ENCODE data around the gene AFDN. TPM values are rescaled to one million over a fixed set of nuclear protein-coding genes. Genes with fewer than 3 reads are reported as not detected.

AFDN gene
- total and polyA plus RNA-seq, 4 donors = 93.3 to 188 (median 117) TPM

GRCh38 chr6:168007592-168008338 lies 181.1 kb downstream of the AFDN start:
- Histone ChIP-seq H3K4me1 (ENCODE audit: control insufficient read depth, insufficient read depth, low read length) (no peaks in the 10 kb centered on the region), H3K9me3 (ENCODE audit: control insufficient read depth, insufficient read depth, low read length) (peaks cover 11% of the 10 kb centered on the region), H3K36me3 (ENCODE audit: control insufficient read depth, insufficient read depth, low read length) (no peaks in the 10 kb centered on the region), H3K27ac (ENCODE audit: low read depth, low read length) (no peak overlapping the region), H3K27me3 (ENCODE audit: control insufficient read depth, insufficient read depth, low read length) (no peaks in the 10 kb centered on the region), H3K4me3 (ENCODE audit: low read depth, low read length) (no peak overlapping the region)
- DNase-seq (ENCODE audit: low read depth in 4 of 6, low spot score in 6 of 6) = no peak
- WGBS (ENCODE audit: insufficient coverage) = 93% methylated on average over 2 of the region's 3 CpGs

- H3K4me3 ChIP-seq (ENCODE audit: low read depth, low read length) = no peak overlapping the region
- H3K4me1 ChIP-seq (ENCODE audit: control insufficient read depth, insufficient read depth, low read length) = no peaks in the 10 kb centered on the region
- H3K36me3 ChIP-seq (ENCODE audit: control insufficient read depth, insufficient read depth, low read length) = no peaks in the 10 kb centered on the region
- no peaks in the 10 kb centered on the region for H3K27me3 ChIP-seq (ENCODE audit: control insufficient read depth, insufficient read depth, low read length)
- H3K9me3 ChIP-seq (ENCODE audit: control insufficient read depth, insufficient read depth, low read length) = peaks cover 11% of the 10 kb centered on the region
- WGBS (ENCODE audit: insufficient coverage) = 100% methylated on average over 1 of the region's 3 CpGs
- no peak overlapping the region for H3K27ac ChIP-seq (ENCODE audit: low read depth, low read length)
- DNase-seq (ENCODE audit: low read depth in 4 of 6, low spot score in 6 of 6) = no peak
Measured at GRCh38 chr6:168009331-168009730, 182.6 kb downstream of the AFDN start.

GRCh38 chr6:168011291-168011690 lies 184.6 kb downstream of the AFDN start:
- Histone ChIP-seq H3K4me3 (ENCODE audit: low read depth, low read length) (no peak overlapping the region), H3K36me3 (ENCODE audit: control insufficient read depth, insufficient read depth, low read length) (no peaks in the 10 kb centered on the region), H3K9me3 (ENCODE audit: control insufficient read depth, insufficient read depth, low read length) (peaks cover 11% of the 10 kb centered on the region), H3K27ac (ENCODE audit: low read depth, low read length) (no peak overlapping the region), H3K27me3 (ENCODE audit: control insufficient read depth, insufficient read depth, low read length) (no peaks in the 10 kb centered on the region), H3K4me1 (ENCODE audit: control insufficient read depth, insufficient read depth, low read length) (peaks cover 4% of the 10 kb centered on the region)
- no CpG with 5 or more reads among the region's 1 CpG for WGBS (ENCODE audit: insufficient coverage)
- DNase-seq (ENCODE audit: low read depth in 4 of 6, low spot score in 6 of 6) = no peak

GRCh38 chr6:168012431-168013249 lies 185.9 kb downstream of the AFDN start:
- 95% methylated on average over 13 of the region's 13 CpGs for WGBS (ENCODE audit: insufficient coverage)
- H3K36me3 ChIP-seq (ENCODE audit: control insufficient read depth, insufficient read depth, low read length) = no peaks in the 10 kb centered on the region
- DNase-seq (ENCODE audit: low read depth in 4 of 6, low spot score in 6 of 6) = no peak
- H3K27ac ChIP-seq (ENCODE audit: low read depth, low read length) = no peak overlapping the region
- peaks cover 9% of the 10 kb centered on the region for H3K4me1 ChIP-seq (ENCODE audit: control insufficient read depth, insufficient read depth, low read length)
- H3K27me3 ChIP-seq (ENCODE audit: control insufficient read depth, insufficient read depth, low read length) = no peaks in the 10 kb centered on the region
- H3K9me3 ChIP-seq (ENCODE audit: control insufficient read depth, insufficient read depth, low read length) = peaks cover 11% of the 10 kb centered on the region
- H3K4me3 ChIP-seq (ENCODE audit: low read depth, low read length) = no peak overlapping the region

GRCh38 chr6:168013250-168013915 lies 186.7 kb downstream of the AFDN start:
- H3K27me3 ChIP-seq (ENCODE audit: control insufficient read depth, insufficient read depth, low read length) = no peaks in the 10 kb centered on the region
- no peak for DNase-seq (ENCODE audit: low read depth in 4 of 6, low spot score in 6 of 6)
- WGBS (ENCODE audit: insufficient coverage) = 85% methylated on average over 6 of the region's 7 CpGs
- H3K4me3 ChIP-seq (ENCODE audit: low read depth, low read length) = no peak overlapping the region
- peaks cover 11% of the 10 kb centered on the region for H3K9me3 ChIP-seq (ENCODE audit: control insufficient read depth, insufficient read depth, low read length)
- no peak overlapping the region for H3K27ac ChIP-seq (ENCODE audit: low read depth, low read length)
- H3K36me3 ChIP-seq (ENCODE audit: control insufficient read depth, insufficient read depth, low read length) = no peaks in the 10 kb centered on the region
- H3K4me1 ChIP-seq (ENCODE audit: control insufficient read depth, insufficient read depth, low read length) = peaks cover 9% of the 10 kb centered on the region

- peak in 1 of 6 donors; percentile 60 for DNase-seq (ENCODE audit: low read depth in 4 of 6, low spot score in 6 of 6)
- H3K36me3 ChIP-seq (ENCODE audit: control insufficient read depth, insufficient read depth, low read length) = no peaks in the 10 kb centered on the region
- H3K4me1 ChIP-seq (ENCODE audit: control insufficient read depth, insufficient read depth, low read length) = peaks cover 9% of the 10 kb centered on the region
- no peak overlapping the region for H3K27ac ChIP-seq (ENCODE audit: low read depth, low read length)
- H3K9me3 ChIP-seq (ENCODE audit: control insufficient read depth, insufficient read depth, low read length) = peaks cover 11% of the 10 kb centered on the region
- no CpG with 5 or more reads among the region's 6 CpGs for WGBS (ENCODE audit: insufficient coverage)
- no peak overlapping the region for H3K4me3 ChIP-seq (ENCODE audit: low read depth, low read length)
- no peaks in the 10 kb centered on the region for H3K27me3 ChIP-seq (ENCODE audit: control insufficient read depth, insufficient read depth, low read length)
Measured at GRCh38 chr6:168014428-168014827, 187.7 kb downstream of the AFDN start.

GRCh38 chr6:168015009-168015408 lies 188.3 kb downstream of the AFDN start:
- no peaks in the 10 kb centered on the region for H3K36me3 ChIP-seq (ENCODE audit: control insufficient read depth, insufficient read depth, low read length)
- peaks cover 11% of the 10 kb centered on the region for H3K9me3 ChIP-seq (ENCODE audit: control insufficient read depth, insufficient read depth, low read length)
- 62% methylated on average over 3 of the region's 4 CpGs for WGBS (ENCODE audit: insufficient coverage)
- H3K4me1 ChIP-seq (ENCODE audit: control insufficient read depth, insufficient read depth, low read length) = peaks cover 9% of the 10 kb centered on the region
- no peaks in the 10 kb centered on the region for H3K27me3 ChIP-seq (ENCODE audit: control insufficient read depth, insufficient read depth, low read length)
- no peak for DNase-seq (ENCODE audit: low read depth in 4 of 6, low spot score in 6 of 6)
- H3K27ac ChIP-seq (ENCODE audit: low read depth, low read length) = peak overlapping the region; percentile 43
- H3K4me3 ChIP-seq (ENCODE audit: low read depth, low read length) = no peak overlapping the region

- DNase-seq (ENCODE audit: low read depth in 4 of 6, low spot score in 6 of 6) = peak in 1 of 6 donors; percentile 60
- Histone ChIP-seq H3K4me3 (ENCODE audit: low read depth, low read length) (no peak overlapping the region), H3K36me3 (ENCODE audit: control insufficient read depth, insufficient read depth, low read length) (no peaks in the 10 kb centered on the region), H3K27ac (ENCODE audit: low read depth, low read length) (peak overlapping the region; percentile 42), H3K4me1 (ENCODE audit: control insufficient read depth, insufficient read depth, low read length) (peaks cover 9% of the 10 kb centered on the region), H3K27me3 (ENCODE audit: control insufficient read depth, insufficient read depth, low read length) (no peaks in the 10 kb centered on the region), H3K9me3 (ENCODE audit: control insufficient read depth, insufficient read depth, low read length) (peaks cover 11% of the 10 kb centered on the region)
- WGBS (ENCODE audit: insufficient coverage) = 85% methylated on average over 14 of the region's 14 CpGs
Measured at GRCh38 chr6:168015482-168016175, 188.9 kb downstream of the AFDN start.

- H3K4me3 ChIP-seq (ENCODE audit: low read depth, low read length) = no peak overlapping the region
- 91% methylated on average over 17 of the region's 18 CpGs for WGBS (ENCODE audit: insufficient coverage)
- H3K27ac ChIP-seq (ENCODE audit: low read depth, low read length) = peak overlapping the region; percentile 42
- no peak for DNase-seq (ENCODE audit: low read depth in 4 of 6, low spot score in 6 of 6)
- no peaks in the 10 kb centered on the region for H3K36me3 ChIP-seq (ENCODE audit: control insufficient read depth, insufficient read depth, low read length)
- peaks cover 9% of the 10 kb centered on the region for H3K4me1 ChIP-seq (ENCODE audit: control insufficient read depth, insufficient read depth, low read length)
- H3K9me3 ChIP-seq (ENCODE audit: control insufficient read depth, insufficient read depth, low read length) = peaks cover 11% of the 10 kb centered on the region
- no peaks in the 10 kb centered on the region for H3K27me3 ChIP-seq (ENCODE audit: control insufficient read depth, insufficient read depth, low read length)
Measured at GRCh38 chr6:168016176-168016620, 189.5 kb downstream of the AFDN start.
